GM21381 (cell line): ENCODE results near the gene BCAR1.
"Not testable (repeated sequence)": the region's sequence is repeated elsewhere in the genome, so short reads cannot be mapped to it uniquely, and the experiment has no call there.

Source experiments
- ATAC-seq: cut with Tn5 transposase; IDR thresholded peaks from one replicate; pipeline ENCODE4 v1.9.1; 2021; ENCODE audit warnings: mild to moderate bottlenecking, moderate library complexity; ENCODE audit not compliant: unreplicated experiment

Gene BCAR1

DNA sequence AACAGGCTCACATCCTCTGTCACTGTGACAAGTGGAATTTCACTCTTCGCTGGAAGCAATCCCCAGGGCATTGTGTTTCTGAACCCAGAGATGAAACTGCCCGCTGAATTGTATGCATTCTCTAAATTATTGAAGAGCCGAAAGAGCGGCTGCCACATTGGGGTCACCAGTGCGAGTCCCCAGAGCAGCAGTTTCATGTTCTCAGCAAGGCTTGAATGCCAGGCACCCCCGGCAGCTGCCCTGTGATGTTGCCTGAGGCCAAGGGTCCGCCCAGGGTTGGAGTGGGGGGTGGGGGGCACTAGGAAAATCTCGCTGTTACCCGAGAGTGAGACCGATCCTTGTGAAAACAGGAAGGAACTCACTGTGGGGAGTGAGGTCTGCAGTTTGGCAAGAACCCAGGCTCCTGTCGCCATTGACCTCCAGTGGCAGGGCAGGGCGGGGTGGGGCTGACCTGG lies 20.7 kb upstream of the BCAR1 start:
- no peak for ATAC-seq

DNA sequence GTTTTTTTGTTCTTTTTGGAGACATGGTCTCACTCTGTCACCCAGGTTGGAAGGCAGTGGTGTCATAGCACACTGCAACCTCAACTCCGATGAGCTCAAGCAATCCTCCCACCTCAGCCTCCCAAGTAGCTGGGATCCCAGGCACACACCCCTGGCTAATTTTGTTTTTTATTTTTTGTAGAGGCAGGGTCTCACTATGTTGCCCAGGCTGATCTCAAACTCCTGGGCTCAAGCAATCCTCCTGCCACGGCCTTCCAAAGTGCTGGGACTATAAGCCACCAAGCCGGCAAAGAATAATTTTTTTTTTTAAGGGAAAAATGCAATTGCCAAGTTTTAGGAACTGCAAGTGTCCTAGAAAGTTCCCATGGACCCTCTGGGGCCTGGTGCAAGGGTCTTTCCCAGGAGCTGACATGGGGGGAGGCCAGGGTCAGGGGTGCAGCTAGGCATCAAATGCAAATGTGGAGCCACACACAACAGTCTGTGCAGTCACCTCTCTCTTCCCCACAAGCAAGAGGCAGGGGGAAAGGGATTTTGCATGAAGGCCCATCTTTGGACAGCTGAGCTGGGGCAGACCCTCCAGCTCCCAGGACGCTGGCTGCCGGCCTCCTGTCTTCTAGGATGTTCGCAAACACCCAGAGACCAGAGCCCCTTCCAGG lies 20.1 kb upstream of the BCAR1 start:
- ATAC-seq: no peak

- ATAC-seq: not testable (repeated sequence)
Measured at GRCh38 chr16:75269358-75269757, 17.9 kb upstream of the BCAR1 start.

DNA sequence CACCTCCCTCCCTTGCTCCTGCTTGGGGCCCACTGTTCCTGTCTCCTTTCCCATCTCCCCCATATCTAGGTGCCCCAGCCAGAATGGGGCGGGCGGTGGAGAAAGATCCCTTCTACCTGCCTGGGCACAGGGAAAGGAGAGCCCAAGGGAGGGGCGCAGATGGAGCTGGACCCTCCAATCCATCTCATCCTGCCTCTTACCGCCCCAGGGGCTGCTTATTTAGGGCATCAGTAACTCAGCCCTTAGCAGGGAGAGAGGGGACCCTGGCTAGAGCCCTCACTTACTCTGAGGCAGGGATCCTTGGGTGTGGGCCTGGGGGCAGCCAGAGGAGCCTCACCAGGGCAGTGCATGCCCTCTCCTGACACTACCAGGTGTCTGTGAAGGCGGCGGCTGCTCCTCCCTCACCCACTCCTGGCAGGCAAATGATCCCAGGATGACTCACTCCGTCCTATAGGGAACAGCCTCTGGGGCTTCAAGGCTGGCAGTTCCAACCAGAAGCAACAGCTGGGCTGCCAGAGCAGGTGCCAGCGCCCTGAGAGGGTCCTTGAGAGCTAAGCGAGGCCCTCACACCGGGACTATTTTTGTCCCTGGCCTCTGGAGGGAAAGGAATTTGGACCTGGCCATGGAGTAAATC lies 16.3 kb upstream of the BCAR1 start:
- ATAC-seq: no peak

DNA sequence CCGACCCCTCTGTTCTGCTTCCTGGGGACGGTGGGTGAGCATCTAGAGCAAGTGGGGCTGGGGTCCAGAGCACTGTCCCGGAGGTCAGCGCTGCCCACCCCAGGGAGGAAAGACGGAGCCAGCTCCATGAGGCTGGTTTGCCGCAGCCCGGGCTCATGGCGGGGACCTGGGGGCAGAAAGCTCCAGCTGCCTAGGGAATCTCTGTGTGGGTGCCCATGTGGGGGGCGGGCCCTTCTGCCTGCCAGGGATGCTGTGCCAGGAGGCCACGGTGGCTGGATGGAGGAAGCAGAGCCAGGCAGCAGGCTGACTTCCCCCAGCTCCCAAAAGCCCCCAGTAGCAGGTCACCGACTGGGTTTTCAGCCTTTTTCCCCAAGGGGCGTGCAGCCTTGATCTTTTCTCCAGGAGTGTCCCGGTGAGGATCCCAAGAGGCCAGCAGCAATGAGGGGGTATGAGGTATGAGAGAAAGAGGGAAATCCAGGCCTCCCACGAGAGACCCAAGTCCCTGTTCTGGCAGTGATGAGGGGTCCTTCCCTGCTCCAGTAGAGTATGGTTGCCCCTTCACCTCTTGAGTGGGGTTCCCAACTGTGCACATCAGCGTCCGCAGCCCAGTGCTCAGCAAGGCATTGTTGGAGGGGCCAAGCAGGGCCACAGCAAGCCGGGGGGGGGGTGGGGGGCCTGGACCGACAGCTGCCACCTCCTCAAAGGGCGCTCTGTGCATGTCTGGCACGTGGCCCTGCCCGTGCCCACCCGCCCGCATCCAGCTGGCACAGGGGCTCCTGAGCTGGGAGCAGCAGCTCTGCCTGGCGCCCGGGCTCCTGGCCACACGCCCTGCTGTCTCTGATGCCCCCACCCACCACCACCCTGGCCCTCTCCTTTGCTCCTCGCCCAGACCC lies 15.6 kb upstream of the BCAR1 start:
- ATAC-seq: no peak

- peak; percentile 68 for ATAC-seq
Measured at GRCh38 chr16:75265911-75266701, 14.7 kb upstream of the BCAR1 start.

GRCh38 chr16:75264999-75265910 lies 13.8 kb upstream of the BCAR1 start:
- ATAC-seq: peak; percentile 6

DNA sequence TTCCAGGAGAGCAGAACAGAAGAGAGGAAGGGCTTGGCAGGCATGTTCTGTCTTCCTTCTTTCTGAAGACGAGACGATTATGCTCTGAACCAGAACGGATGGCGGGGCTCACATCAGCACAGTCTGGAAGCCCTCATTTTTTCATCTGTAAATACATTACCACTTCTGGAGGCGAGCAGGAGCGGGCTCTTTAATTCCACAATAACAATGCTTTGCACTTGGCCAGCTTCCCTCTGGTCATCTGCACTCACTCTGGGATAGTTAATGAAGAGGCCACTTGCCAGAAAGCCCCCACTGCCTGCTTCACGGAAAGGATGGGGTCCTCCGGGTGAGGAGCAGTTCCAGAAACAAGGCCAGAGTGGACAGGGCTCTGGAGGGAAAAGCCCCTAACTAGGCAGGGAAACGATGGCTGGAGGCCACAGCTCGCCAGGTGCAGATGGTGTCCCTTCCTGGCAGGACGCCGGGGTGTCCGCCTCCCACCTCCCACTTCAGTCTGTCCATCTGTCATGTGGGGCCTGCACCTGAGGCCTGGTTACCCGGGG lies 13.1 kb upstream of the BCAR1 start:
- ATAC-seq: no peak

DNA sequence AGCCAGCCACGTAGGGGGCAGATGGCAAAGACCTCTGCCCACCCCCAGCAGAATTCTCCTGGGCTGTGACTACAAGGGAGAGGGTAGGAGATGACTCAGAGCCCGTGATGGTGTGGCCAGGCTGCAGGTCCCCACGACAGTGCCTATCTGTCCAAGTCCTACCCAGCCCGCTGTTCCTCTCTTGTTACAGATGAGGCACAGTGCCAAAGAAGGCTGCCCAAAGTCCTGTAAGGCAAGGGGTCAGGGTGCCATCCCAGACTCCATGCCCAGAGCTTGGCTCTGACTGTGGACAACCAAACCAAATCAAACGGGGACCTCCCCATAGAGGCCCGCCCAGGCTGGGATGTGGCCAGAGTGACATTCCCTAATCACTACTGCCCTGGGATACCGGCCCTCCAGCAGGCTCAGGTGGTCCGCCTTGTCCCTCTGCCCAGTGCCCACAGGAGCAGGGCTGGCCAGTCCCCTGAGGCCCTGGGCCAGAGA lies 12.6 kb upstream of the BCAR1 start:
- no peak for ATAC-seq

DNA sequence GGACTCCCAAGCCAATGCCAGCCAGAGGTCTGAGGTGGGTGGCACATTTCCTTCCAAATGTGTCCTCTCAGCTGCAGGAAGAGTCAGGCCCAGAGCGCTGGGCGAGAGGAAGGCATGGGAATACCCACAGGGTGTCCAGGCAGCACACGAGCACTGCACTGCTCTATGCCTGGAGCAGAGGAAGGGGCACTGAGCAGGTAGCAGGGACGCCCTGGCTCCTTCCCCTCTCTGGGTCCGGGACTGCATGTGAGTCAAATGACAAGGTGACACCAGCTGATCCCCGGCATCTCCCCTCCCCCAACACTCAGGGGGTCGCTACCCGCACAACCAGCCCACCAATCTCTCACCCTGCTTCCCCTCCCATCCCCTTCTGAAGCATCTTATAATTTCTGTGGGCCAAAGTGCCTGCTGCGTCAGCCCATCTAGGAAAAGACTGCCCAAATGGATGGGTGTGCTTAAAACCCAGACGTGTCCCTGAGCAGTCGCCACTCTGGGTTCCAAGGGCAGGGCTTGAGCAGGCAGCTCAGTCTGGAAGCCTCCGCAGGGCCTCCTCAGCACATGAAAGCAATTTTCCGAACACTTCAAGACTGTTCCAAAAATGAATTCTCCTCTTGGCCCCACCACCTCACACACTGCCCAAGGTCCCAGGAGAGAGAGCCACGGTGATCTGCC lies 12.0 kb upstream of the BCAR1 start:
- no peak for ATAC-seq

GRCh38 chr16:75262800-75263127 lies 11.3 kb upstream of the BCAR1 start:
- no peak for ATAC-seq

DNA sequence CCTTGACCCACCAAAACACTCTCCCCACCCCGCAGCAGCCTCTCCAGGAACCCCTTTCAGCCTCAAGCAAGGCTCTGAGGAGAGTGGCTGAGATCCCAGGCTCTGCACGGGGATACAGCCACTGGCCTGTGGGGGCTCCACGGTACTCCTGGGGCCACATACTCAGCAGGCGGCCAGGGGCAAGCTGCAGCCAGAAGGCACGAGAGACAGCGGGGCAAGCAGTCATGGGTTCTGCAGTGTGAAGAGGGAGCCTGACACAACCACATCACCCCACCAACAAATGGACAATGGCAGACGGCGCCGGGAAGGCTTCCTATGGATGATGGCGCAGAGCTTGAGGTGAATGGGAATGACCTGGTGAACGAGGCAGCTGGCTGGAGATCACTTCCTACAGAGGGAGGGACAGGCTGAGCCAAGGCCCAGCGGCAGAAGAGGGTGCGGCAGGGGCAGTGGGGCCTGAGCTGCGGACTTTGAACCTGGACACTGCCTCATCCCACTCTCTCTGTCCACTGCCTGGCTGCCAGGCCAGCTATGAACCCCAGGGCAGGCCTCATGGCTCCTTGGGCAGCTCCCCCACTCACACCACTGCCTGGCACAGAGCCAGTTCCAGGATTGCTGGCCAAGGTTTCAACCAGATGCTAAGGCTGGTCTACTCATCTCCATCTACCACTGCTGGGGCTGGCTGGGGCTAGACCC lies 10.8 kb upstream of the BCAR1 start:
- no peak for ATAC-seq

DNA sequence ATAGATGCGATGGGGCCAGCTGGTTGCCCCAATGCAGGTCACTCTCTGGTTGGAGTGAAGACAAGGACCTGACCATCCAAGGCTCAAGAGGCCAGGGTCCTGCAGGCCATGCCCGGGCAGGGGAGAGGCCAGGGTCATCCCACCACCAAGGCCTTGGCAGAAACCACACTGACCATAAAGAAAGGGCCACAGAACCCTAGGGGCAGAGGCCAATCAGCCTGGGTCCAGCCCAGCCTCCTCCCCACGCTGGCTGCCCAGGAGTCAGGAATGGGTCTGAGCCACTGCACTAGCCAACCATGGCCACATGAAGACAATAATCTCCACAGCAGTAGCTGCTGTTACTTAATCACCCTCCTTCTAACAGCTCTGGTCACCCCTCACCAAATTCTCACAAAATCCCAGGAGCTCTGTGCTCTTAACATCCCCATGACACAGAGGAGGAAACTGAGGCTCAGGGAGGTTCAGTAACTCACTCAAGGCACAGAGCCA lies 10.2 kb upstream of the BCAR1 start:
- ATAC-seq: no peak

- ATAC-seq: no peak
Measured at GRCh38 chr16:75260851-75261589, 9.6 kb upstream of the BCAR1 start.

GRCh38 chr16:75258807-75259141 lies 7.3 kb upstream of the BCAR1 start:
- ATAC-seq: no peak

DNA sequence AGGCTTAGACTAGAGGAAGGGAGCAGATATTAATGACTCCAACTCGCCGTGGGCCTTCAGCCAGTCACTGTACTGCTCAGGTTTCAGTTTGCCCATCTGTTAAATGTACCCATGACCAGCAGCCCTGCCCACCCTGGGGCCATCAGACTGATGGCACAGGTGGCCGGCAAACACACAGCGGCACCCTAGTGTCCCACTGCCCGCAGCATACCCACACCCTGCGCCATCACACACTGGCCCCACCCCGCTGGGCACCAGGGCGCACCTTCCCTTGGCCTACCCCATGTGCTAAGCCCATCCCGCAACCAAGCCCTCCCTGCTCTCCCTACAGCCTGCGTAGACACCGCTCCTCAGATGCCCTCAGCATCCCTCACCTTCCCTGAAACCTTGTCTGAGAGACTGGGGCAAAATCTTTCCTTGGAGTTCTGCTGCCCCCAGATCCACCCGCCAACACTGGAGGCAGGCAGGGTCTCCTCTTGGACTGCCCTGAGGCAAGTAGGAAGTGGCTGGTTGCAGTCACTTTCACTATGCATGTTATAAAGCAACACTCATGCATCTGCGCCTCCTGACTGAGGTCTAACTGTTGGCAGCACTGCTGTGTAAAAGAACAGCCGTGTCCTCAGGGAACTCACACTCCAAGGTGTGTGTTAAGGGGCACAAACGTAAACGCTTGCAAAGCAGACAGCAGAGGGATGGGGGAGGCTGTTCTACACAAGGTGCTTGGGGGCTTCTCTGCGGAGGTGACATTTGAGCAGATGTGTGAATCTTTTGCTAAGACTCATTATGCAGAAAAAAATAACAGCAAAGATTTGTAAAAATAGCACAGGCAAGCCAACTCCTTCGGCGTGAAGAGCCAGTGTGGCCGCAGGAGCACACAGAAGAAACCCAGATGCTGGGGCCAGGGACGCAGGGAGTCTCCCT lies 6.7 kb upstream of the BCAR1 start:
- no peak for ATAC-seq
